Measurements from ENCODE around the gene CXCR6.

- TF ChIP-seq CTCF (tag by site-specific recombination; IDR thresholded peaks at IDR 0.05) (no peak), ZBTB6 (tag by site-specific recombination; IDR thresholded peaks at IDR 0.05) (no peak), MYNN (tag by site-specific recombination; IDR thresholded peaks at IDR 0.05; ENCODE audit: borderline replicate concordance) (no peak), SP7 (tag by site-specific recombination; IDR thresholded peaks at IDR 0.05) (no peak), ZNF112 (tag by site-specific recombination; IDR thresholded peaks at IDR 0.05) (no peak), ELK4 (IDR thresholded peaks at IDR 0.05; ENCODE audit: borderline replicate concordance, low read depth, low read length) (no peak), ZNF704 (tag by site-specific recombination; IDR thresholded peaks at IDR 0.05) (no peak), ZNF580 (tag by site-specific recombination; IDR thresholded peaks at IDR 0.05) (no peak), REST (tag by site-specific recombination; IDR thresholded peaks at IDR 0.05) (no peak), OVOL3 (tag by site-specific recombination; IDR thresholded peaks at IDR 0.05) (no peak), ZNF280C (tag by site-specific recombination; IDR thresholded peaks at IDR 0.05) (no peak), ZSCAN30 (tag by site-specific recombination; IDR thresholded peaks at IDR 0.05) (no peak), ZNF274 (IDR thresholded peaks at IDR 0.05; ENCODE audit: low read length) (no peak), ZNF274 (tag by site-specific recombination; IDR thresholded peaks at IDR 0.05; ENCODE audit: borderline replicate concordance) (no peak), ZNF639 (tag by site-specific recombination; IDR thresholded peaks at IDR 0.05) (no peak)
Measured at GRCh38 chr3:45988362-45988761, 45.1 kb downstream of the CXCR6 start.
